ENCODE results near the gene AMER3. TPM values are rescaled to one million over a fixed set of nuclear protein-coding genes. Genes with fewer than 3 reads are reported as not detected.

The AMER3 gene
- total and polyA plus RNA-seq, 4 donors, result not detected

DNA sequence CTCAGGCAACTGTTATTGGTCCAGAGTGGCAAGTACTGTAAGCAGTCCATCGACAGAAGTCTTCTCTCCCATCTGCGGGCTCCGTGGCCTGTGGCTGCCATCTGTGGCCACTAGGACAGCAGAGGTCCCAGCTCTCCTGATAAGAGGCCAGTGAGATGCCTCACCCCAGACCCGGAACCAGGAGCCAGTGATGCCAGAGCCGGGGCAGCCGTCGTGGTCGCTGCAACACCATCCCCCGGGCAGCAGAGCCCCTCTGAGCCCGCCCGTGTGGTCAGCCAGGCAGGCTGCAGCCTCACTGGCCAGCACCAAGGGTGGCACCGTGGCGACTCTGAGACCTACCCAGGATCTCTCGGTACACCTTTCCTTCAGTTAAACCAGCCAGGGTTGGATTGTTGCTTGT lies 17.7 kb upstream of the AMER3 start (continued):
- TF ChIP-seq, protein P1, sequence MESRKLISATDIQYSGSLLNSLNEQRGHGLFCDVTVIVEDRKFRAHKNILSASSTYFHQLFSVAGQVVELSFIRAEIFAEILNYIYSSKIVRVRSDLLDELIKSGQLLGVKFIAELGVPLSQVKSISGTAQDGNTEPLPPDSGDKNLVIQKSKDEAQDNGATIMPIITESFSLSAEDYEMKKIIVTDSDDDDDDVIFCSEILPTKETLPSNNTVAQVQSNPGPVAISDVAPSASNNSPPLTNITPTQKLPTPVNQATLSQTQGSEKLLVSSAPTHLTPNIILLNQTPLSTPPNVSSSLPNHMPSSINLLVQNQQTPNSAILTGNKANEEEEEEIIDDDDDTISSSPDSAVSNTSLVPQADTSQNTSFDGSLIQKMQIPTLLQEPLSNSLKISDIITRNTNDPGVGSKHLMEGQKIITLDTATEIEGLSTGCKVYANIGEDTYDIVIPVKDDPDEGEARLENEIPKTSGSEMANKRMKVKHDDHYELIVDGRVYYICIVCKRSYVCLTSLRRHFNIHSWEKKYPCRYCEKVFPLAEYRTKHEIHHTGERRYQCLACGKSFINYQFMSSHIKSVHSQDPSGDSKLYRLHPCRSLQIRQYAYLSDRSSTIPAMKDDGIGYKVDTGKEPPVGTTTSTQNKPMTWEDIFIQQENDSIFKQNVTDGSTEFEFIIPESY (IDR thresholded peaks at IDR 0.05), result no peak
- no peak for TF ChIP-seq YY1 (IDR thresholded peaks at IDR 0.05)
- TF ChIP-seq TAF1 (conservative IDR thresholded peaks at IDR 0.05), result no peak
- no peak for TF ChIP-seq FOXA2 (IDR thresholded peaks at IDR 0.05)

GRCh38 chr2:130740671-130741070 lies 14.7 kb upstream of the AMER3 start:
- peaks cover 0 to 4% (median 0%) of the 10 kb centered on the region in 4 donors for H3K27me3 ChIP-seq (ENCODE audit: control insufficient read depth in 4 of 4, insufficient read depth in 4 of 4, low read length in 3 of 4)
- WGBS, result 77% methylated on average over 12 of the region's 12 CpGs
- H3K9me3 ChIP-seq (ENCODE audit: control insufficient read depth in 4 of 4, low read length in 3 of 4), result no peaks in the 10 kb centered on the region
- H3K27ac ChIP-seq (ENCODE audit: low read depth in 1 of 2, low read length in 2 of 2), result no peak overlapping the region
- H3K4me3 ChIP-seq (ENCODE audit: low read depth in 1 of 3, low read length in 3 of 3), result no peak overlapping the region
- no peak overlapping the region for H3K9ac ChIP-seq (ENCODE audit: low read depth in 1 of 2, low read length in 2 of 2)
- TF ChIP-seq HNF4A (conservative IDR thresholded peaks at IDR 0.05) (no peak), NR2F2 (IDR thresholded peaks at IDR 0.05) (no peak), JUND (IDR thresholded peaks at IDR 0.05) (no peak), EGR1 (IDR thresholded peaks at IDR 0.05; ENCODE audit: low read depth in 2 of 2) (no peak), SP1 (IDR thresholded peaks at IDR 0.05) (no peak), FOXA1 (IDR thresholded peaks at IDR 0.05) (no peak), CTCF (IDR thresholded peaks at IDR 0.05; ENCODE audit: low read depth, low read length, missing input control) (no peak), YY1 (IDR thresholded peaks at IDR 0.05) (no peak), HNF4G (IDR thresholded peaks at IDR 0.05) (no peak), RAD21 (IDR thresholded peaks at IDR 0.05) (no peak), RXRA (IDR thresholded peaks at IDR 0.05) (no peak)
- TF ChIP-seq, protein P2, sequence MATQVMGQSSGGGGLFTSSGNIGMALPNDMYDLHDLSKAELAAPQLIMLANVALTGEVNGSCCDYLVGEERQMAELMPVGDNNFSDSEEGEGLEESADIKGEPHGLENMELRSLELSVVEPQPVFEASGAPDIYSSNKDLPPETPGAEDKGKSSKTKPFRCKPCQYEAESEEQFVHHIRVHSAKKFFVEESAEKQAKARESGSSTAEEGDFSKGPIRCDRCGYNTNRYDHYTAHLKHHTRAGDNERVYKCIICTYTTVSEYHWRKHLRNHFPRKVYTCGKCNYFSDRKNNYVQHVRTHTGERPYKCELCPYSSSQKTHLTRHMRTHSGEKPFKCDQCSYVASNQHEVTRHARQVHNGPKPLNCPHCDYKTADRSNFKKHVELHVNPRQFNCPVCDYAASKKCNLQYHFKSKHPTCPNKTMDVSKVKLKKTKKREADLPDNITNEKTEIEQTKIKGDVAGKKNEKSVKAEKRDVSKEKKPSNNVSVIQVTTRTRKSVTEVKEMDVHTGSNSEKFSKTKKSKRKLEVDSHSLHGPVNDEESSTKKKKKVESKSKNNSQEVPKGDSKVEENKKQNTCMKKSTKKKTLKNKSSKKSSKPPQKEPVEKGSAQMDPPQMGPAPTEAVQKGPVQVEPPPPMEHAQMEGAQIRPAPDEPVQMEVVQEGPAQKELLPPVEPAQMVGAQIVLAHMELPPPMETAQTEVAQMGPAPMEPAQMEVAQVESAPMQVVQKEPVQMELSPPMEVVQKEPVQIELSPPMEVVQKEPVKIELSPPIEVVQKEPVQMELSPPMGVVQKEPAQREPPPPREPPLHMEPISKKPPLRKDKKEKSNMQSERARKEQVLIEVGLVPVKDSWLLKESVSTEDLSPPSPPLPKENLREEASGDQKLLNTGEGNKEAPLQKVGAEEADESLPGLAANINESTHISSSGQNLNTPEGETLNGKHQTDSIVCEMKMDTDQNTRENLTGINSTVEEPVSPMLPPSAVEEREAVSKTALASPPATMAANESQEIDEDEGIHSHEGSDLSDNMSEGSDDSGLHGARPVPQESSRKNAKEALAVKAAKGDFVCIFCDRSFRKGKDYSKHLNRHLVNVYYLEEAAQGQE (IDR thresholded peaks at IDR 0.05), result no peak
- no peaks in the 10 kb centered on the region for H3K36me3 ChIP-seq (ENCODE audit: control insufficient read depth in 4 of 4, insufficient read depth in 3 of 4, low read depth in 1 of 4, low read length in 3 of 4)
- DNase-seq (ENCODE audit: low spot score), result no peak
- no peaks in the 10 kb centered on the region for H3K4me1 ChIP-seq (ENCODE audit: control insufficient read depth in 4 of 4, insufficient read depth in 4 of 4, low read length in 3 of 4)

DNA sequence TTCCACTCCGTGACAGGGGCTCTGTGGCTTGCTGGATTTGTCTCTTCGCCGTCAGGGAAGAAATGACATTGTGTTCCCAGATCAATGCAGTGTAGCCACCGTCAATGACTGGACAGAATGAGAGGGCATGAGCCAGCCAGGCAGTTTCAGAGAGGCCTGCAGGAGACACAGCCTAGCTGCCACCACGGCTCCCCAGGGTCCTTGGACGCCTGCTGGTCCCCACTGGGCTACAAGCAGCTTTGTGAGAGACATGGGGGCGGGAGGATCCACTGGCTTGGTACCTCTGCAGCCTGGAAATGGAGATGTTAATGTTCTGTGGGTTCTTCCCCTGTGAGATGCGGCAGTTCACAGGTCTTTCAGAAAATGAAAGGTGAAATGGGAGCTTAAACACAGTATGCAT lies 12.1 kb upstream of the AMER3 start:
- no peak for DNase-seq (ENCODE audit: low spot score)
- Histone ChIP-seq H3K9me3 (ENCODE audit: control insufficient read depth in 4 of 4, low read length in 3 of 4) (no peaks in the 10 kb centered on the region), H3K27ac (ENCODE audit: low read depth in 1 of 2, low read length in 2 of 2) (no peak overlapping the region), H3K9ac (ENCODE audit: low read depth in 1 of 2, low read length in 2 of 2) (no peak overlapping the region), H3K4me3 (ENCODE audit: low read depth in 1 of 3, low read length in 3 of 3) (no peak overlapping the region), H3K36me3 (ENCODE audit: control insufficient read depth in 4 of 4, insufficient read depth in 3 of 4, low read depth in 1 of 4, low read length in 3 of 4) (no peaks in the 10 kb centered on the region), H3K4me1 (ENCODE audit: control insufficient read depth in 4 of 4, insufficient read depth in 4 of 4, low read length in 3 of 4) (no peaks in the 10 kb centered on the region), H3K27me3 (ENCODE audit: control insufficient read depth in 4 of 4, insufficient read depth in 4 of 4, low read length in 3 of 4) (no peaks in the 10 kb centered on the region)
- TF ChIP-seq RXRA (IDR thresholded peaks at IDR 0.05) (no peak), FOXA1 (IDR thresholded peaks at IDR 0.05) (no peak), YY1 (IDR thresholded peaks at IDR 0.05) (no peak), EGR1 (IDR thresholded peaks at IDR 0.05; ENCODE audit: low read depth in 2 of 2) (no peak), RAD21 (IDR thresholded peaks at IDR 0.05) (no peak)
- WGBS, result 80% methylated on average over 8 of the region's 8 CpGs

All from liver (tissue), 9 donors.